Esophagus squamous epithelium (tissue), 4 donors: ENCODE results near the gene SLC5A11.

Experiments
- POLR2A ChIP-seq, 4 donors: fragments of 450-650 bp; IDR thresholded peaks; one replicate each; pipeline ENCODE4 v1.6.1; 2017; ENCODE audit warnings: antibody characterized with exemption in 4 of 4, mild to moderate bottlenecking in 4 of 4, moderate library complexity in 3 of 4
- TF ChIP-seq, protein P1 (sequence below), 6 experiments: fragments of 450-650 bp in 4 of 6; fragments of 200-600 bp in 2 of 6; sonication (generic) in 2 of 6; IDR thresholded peaks; one replicate each; pipeline ENCODE4 v1.5.1; 2016 to 2019; ENCODE audit warnings: antibody characterized with exemption in 6 of 6, mild to moderate bottlenecking in 4 of 6, moderate library complexity in 4 of 6

DNA sequence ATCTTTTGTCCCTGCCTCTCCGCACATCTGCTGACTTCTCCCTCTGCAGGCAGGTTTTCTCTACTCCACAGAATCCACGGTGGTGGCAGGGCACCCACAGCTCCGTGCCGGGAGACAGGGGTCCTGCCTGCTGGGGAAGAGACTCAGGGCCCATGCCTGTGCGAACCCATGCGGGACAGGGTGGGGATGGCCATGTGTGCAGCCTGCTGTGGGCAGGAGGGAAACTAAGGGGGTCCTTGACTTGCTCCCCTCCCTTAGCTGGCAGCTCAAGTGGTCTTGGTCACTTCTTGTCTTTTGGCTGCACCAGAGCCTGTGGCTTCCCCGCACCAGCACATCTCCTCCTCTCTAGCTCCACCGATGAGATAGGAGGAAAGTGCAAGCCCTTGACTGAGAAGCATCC is 69.8 kb downstream of the SLC5A11 start:
- TF ChIP-seq, protein P1, sequence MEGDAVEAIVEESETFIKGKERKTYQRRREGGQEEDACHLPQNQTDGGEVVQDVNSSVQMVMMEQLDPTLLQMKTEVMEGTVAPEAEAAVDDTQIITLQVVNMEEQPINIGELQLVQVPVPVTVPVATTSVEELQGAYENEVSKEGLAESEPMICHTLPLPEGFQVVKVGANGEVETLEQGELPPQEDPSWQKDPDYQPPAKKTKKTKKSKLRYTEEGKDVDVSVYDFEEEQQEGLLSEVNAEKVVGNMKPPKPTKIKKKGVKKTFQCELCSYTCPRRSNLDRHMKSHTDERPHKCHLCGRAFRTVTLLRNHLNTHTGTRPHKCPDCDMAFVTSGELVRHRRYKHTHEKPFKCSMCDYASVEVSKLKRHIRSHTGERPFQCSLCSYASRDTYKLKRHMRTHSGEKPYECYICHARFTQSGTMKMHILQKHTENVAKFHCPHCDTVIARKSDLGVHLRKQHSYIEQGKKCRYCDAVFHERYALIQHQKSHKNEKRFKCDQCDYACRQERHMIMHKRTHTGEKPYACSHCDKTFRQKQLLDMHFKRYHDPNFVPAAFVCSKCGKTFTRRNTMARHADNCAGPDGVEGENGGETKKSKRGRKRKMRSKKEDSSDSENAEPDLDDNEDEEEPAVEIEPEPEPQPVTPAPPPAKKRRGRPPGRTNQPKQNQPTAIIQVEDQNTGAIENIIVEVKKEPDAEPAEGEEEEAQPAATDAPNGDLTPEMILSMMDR (IDR thresholded peaks at IDR 0.05) = no peak
- no peak for TF ChIP-seq POLR2A (IDR thresholded peaks at IDR 0.05)
